Measurements from ENCODE around the gene BEST3. TPM values are rescaled to one million over a fixed set of nuclear protein-coding genes. Genes with fewer than 3 reads are reported as not detected.

Gene BEST3
- total RNA-seq, 1 experiment from 2014 or later: not detected

- TF ChIP-seq PREB (CRISPR knock-in tag; IDR thresholded peaks at IDR 0.05; ENCODE audit: borderline replicate concordance) (no peak), ATF6 (CRISPR knock-in tag; IDR thresholded peaks at IDR 0.05) (no peak)
Measured at GRCh38 chr12:69649529-69649928, 49.6 kb downstream of the BEST3 start (continued).

GRCh38 chr12:69648476-69648875, 50.6 kb downstream of the BEST3 start:
- ATAC-seq (no peak), DNase-seq (ENCODE audit: low spot score) (no peak)
- Mint-ChIP-seq H3K27ac (no peak overlapping the region), H3K4me1 (no peaks in the 10 kb centered on the region), H3K4me3 (no peak overlapping the region), H3K36me3 (no peaks in the 10 kb centered on the region), H3K9me3 (no peaks in the 10 kb centered on the region), H3K27me3 (ENCODE audit: low read depth) (no peaks in the 10 kb centered on the region; the same call in 1 of the 2 replicates)
- ChIA-PET POLR2A (no interaction called here), CTCF (interaction anchor here (1.2 kb wide), 1 partner anchor 8 kb away, joined by 4 read pairs; no protein-coding TSS in a partner anchor)
- TF ChIP-seq USF2 (CRISPR knock-in tag; IDR thresholded peaks at IDR 0.05) (no peak), HMGA2 (CRISPR knock-in tag; IDR thresholded peaks at IDR 0.05) (no peak), ZNF317 (CRISPR knock-in tag; IDR thresholded peaks at IDR 0.05; ENCODE audit: borderline replicate concordance, low read depth) (no peak), FOXK1 (CRISPR knock-in tag; IDR thresholded peaks at IDR 0.05) (no peak)

- H3K36me3 Mint-ChIP-seq: no peaks in the 10 kb centered on the region
- DNase-seq (ENCODE audit: low spot score): no peak
- ATAC-seq: no peak
- no peak overlapping the region for H3K27ac Mint-ChIP-seq
- ChIA-PET POLR2A (no interaction called here), CTCF (no interaction called here)
- H3K9me3 Mint-ChIP-seq: no peaks in the 10 kb centered on the region
- H3K4me1 Mint-ChIP-seq: no peaks in the 10 kb centered on the region
- peaks cover 3% of the 10 kb centered on the region; the same call in 1 of the 2 replicates for H3K27me3 Mint-ChIP-seq (ENCODE audit: low read depth)
- no peak overlapping the region for H3K4me3 Mint-ChIP-seq
- no peak for TF ChIP-seq GABPB1 (CRISPR knock-in tag; IDR thresholded peaks at IDR 0.05)
- TF ChIP-seq ZNF281 (CRISPR knock-in tag; IDR thresholded peaks at IDR 0.05): no peak
- no peak for TF ChIP-seq ZNF671 (CRISPR knock-in tag; IDR thresholded peaks at IDR 0.05)
- TF ChIP-seq ZNF512 (CRISPR knock-in tag; IDR thresholded peaks at IDR 0.05; ENCODE audit: borderline replicate concordance): no peak
- TF ChIP-seq E2F4 (CRISPR knock-in tag; IDR thresholded peaks at IDR 0.05; ENCODE audit: borderline replicate concordance, low read depth): no peak
- no peak for TF ChIP-seq FOXK1 (CRISPR knock-in tag; IDR thresholded peaks at IDR 0.05)
- no peak for TF ChIP-seq IRF1 (CRISPR knock-in tag; IDR thresholded peaks at IDR 0.05)
- no peak for TF ChIP-seq TEAD1 (CRISPR knock-in tag; IDR thresholded peaks at IDR 0.05)
- TF ChIP-seq HMGXB4 (CRISPR knock-in tag; IDR thresholded peaks at IDR 0.05): no peak
- TF ChIP-seq JAZF1 (CRISPR knock-in tag; IDR thresholded peaks at IDR 0.05): no peak
- no peak for TF ChIP-seq ZNF219 (CRISPR knock-in tag; IDR thresholded peaks at IDR 0.05; ENCODE audit: borderline replicate concordance)
- TF ChIP-seq HMGA2 (CRISPR knock-in tag; IDR thresholded peaks at IDR 0.05): no peak
- no peak for TF ChIP-seq ZNF396 (CRISPR knock-in tag; IDR thresholded peaks at IDR 0.05; ENCODE audit: borderline replicate concordance)
- no peak for TF ChIP-seq E2F1 (CRISPR knock-in tag; IDR thresholded peaks at IDR 0.05)
Measured at GRCh38 chr12:69647178-69647577, 51.9 kb downstream of the BEST3 start.

Measured in WTC11 (cell line).